PC-3 (cell line): ENCODE data around the gene GMDS. TPM values are rescaled to one million over a fixed set of nuclear protein-coding genes. Genes with fewer than 3 reads are reported as not detected.

Source experiments
- ATAC-seq: fragments of 200-7000 bp; cut with Tn5 transposase; 2 replicates; pipeline ENCODE4 v1.9.1; 2020; ENCODE audit warnings: mild to moderate bottlenecking, moderate library complexity
- BruUV-seq: library from RNA; stranded (reverse); fragments of 400-500 nt; replicated peaks from 2 replicates; lab custom pipeline; 2021; lab: Mats Ljungman, UMichigan
- CTCF ChIA-PET: fragments of 300-600 bp; sonication (Branson Sonifier 250); formaldehyde crosslinking; loops from one replicate; lab custom pipeline; 2022; ENCODE audit warnings: antibody characterized with exemption; lab: Charles Lee
- POLR2A ChIA-PET: fragments of 300-600 bp; sonication (Branson Sonifier 250); formaldehyde crosslinking; loops from one replicate; lab custom pipeline; 2022; ENCODE audit warnings: antibody characterized with exemption; ENCODE audit not compliant: unreplicated experiment; lab: Charles Lee
- DNase-seq: peaks from one replicate; pipeline ENCODE4 v3.0.0-alpha.2; 2015
- H2AFZ ChIP-seq: fragments of 300-600 bp; sonication (generic); 2 replicates; pipeline ENCODE4 v1.6.0; 2016; ENCODE audit warnings: antibody characterized with exemption, low read length
- H3F3A ChIP-seq: fragments of 300-600 bp; sonication (generic); one replicate; pipeline ENCODE4 v1.6.0; 2017; ENCODE audit warnings: antibody characterized with exemption, low read length, control low read depth, mild to moderate bottlenecking; ENCODE audit not compliant: unreplicated experiment
- H3K27ac ChIP-seq: fragments of 300-600 bp; sonication (generic); 2 replicates; pipeline ENCODE4 v1.5.1; 2016; ENCODE audit warnings: mild to moderate bottlenecking, low read length
- H3K27me3 ChIP-seq: fragments of 300-600 bp; sonication (generic); 2 replicates; pipeline ENCODE4 v1.6.1; 2016; ENCODE audit warnings: low read length, mixed read lengths
- H3K36me3 ChIP-seq: fragments of 300-600 bp; sonication (generic); 2 replicates; pipeline ENCODE4 v1.6.1; 2016; ENCODE audit warnings: low read depth, mixed run types, low read length, mixed read lengths
- H3K4me1 ChIP-seq: fragments of 300-600 bp; sonication (generic); 2 replicates; pipeline ENCODE4 v1.5.1; 2016; ENCODE audit warnings: low read length; ENCODE audit not compliant: insufficient read depth
- H3K4me2 ChIP-seq: fragments of 300-600 bp; sonication (generic); 2 replicates; pipeline ENCODE4 v1.6.0; 2016; ENCODE audit warnings: low read length
- H3K4me3 ChIP-seq: fragments of 300-600 bp; sonication (generic); 2 replicates; pipeline ENCODE4 v1.5.1; 2016; ENCODE audit warnings: mild to moderate bottlenecking, low read length, mixed read lengths
- H3K79me2 ChIP-seq: fragments of 300-600 bp; sonication (generic); 2 replicates; pipeline ENCODE4 v1.6.1; 2017; ENCODE audit warnings: low read length, mixed read lengths
- H3K9ac ChIP-seq: fragments of 300-600 bp; sonication (generic); 2 replicates; pipeline ENCODE4 v1.6.0; 2016; ENCODE audit warnings: mild to moderate bottlenecking, low read length
- H3K9me2 ChIP-seq: fragments of 300-600 bp; sonication (generic); replicated peaks from 2 replicates; pipeline ENCODE4 v1.6.1; 2016; ENCODE audit warnings: mixed run types, low read length, mixed read lengths
- H3K9me3 ChIP-seq: fragments of 300-600 bp; sonication (generic); 2 replicates; pipeline ENCODE4 v1.6.1; 2016; ENCODE audit warnings: low read length, mixed read lengths
- H4K20me1 ChIP-seq: fragments of 300-600 bp; sonication (generic); 2 replicates; pipeline ENCODE4 v1.6.1; 2016; ENCODE audit warnings: low read length, mixed read lengths
- CTCF ChIP-seq: fragments of 300-600 bp; sonication (generic); conservative IDR thresholded peaks from 2 replicates; pipeline ENCODE4 v1.5.1; 2017; ENCODE audit warnings: antibody characterized with exemption, low read depth, mild to moderate bottlenecking, low read length
- EZH2 ChIP-seq: fragments of 300-600 bp; sonication (generic); IDR thresholded peaks from one replicate; pipeline ENCODE4 v1.6.1; 2017; ENCODE audit warnings: antibody characterized with exemption, mild to moderate bottlenecking, low read length; ENCODE audit not compliant: unreplicated experiment
- EZH2phosphoT487 ChIP-seq: fragments of 300-600 bp; sonication (generic); IDR thresholded peaks from 2 replicates; pipeline ENCODE4 v1.6.1; 2018; ENCODE audit warnings: mild to moderate bottlenecking, antibody characterized with exemption, low read length, borderline replicate concordance
- intact Hi-C: fragments of 100-400 bp; cut with micrococcal nuclease; formaldehyde crosslinking; loops from 2 replicates; pipeline ENCODE4 v1.9.0; 2023
- total RNA-seq: library from RNA; depleted of rRNA; stranded (reverse); fragments of >200 nt; gene quantifications from 2 replicates; pipeline ENCODE4 v1.2.3, GENCODE V29; 2014

The GMDS gene
- total RNA-seq, 1 experiment from 2014 or later, result 18.3 TPM

DNA sequence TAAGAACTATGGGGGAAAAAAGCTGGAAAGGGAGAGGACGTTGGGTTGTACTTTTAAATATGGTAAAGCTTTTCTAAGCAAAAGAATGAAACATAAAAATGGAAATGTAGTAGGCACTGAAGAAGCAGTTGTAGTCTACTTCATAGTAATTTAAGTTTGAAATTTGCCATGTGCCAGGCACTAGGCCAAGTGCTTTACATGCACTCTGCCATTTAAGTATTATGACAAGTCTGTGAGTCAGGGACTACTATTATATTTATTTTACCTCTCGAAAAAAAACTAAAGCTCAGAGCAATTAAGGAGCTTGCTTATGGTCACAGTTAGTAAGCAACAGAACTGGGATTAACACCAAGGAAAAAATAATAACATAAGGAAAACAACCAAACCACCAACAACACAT, 257.8 kb downstream of the GMDS start:
- no peak overlapping the region for H2AFZ ChIP-seq
- H3K4me3 ChIP-seq, result no peak overlapping the region
- intact Hi-C loops, result no loop called here
- ChIA-PET CTCF (interaction anchor here (0.6 kb wide), 1 partner anchor 9 kb away, joined by 3 read pairs; no protein-coding TSS in a partner anchor), POLR2A (no interaction called here)
- H3K9me2 ChIP-seq, result no peaks in the 10 kb centered on the region
- TF ChIP-seq CTCF (no peak), EZH2phosphoT487 (no peak), EZH2 (no peak)
- no peaks in the 10 kb centered on the region for H3K27me3 ChIP-seq
- H3K36me3 ChIP-seq, result no peaks in the 10 kb centered on the region
- peak overlapping the region; percentile 38 for H3K27ac ChIP-seq
- no peaks in the 10 kb centered on the region for H3K79me2 ChIP-seq
- H3K4me2 ChIP-seq, result peak overlapping the region; percentile 40
- H3F3A ChIP-seq, result no peaks in the 10 kb centered on the region
- no peaks in the 10 kb centered on the region for H3K9me3 ChIP-seq
- DNase-seq (peak; percentile 90), ATAC-seq (peak; percentile 91)
- peaks cover 18% of the 10 kb centered on the region for H3K4me1 ChIP-seq
- BruUV-seq, result no TSS peak
- H4K20me1 ChIP-seq, result no peaks in the 10 kb centered on the region
- peak overlapping the region; percentile 26; the same call in 1 of the 2 replicates for H3K9ac ChIP-seq

- ChIA-PET CTCF (no interaction called here), POLR2A (no interaction called here)
- Histone ChIP-seq H3K27ac (no peak overlapping the region), H3K79me2 (0 out of 2 replicates have a peak, but pooled peaks cover under 1% of the 10 kb centered on the region), H2AFZ (no peak overlapping the region), H3K4me1 (peaks cover 18% of the 10 kb centered on the region), H3K9me3 (no peaks in the 10 kb centered on the region), H3K27me3 (no peaks in the 10 kb centered on the region), H4K20me1 (no peaks in the 10 kb centered on the region), H3K36me3 (0 out of 2 replicates have a peak, but pooled peaks cover under 1% of the 10 kb centered on the region), H3F3A (no peaks in the 10 kb centered on the region), H3K9ac (no peak overlapping the region), H3K4me3 (no peak overlapping the region), H3K4me2 (no peak overlapping the region), H3K9me2 (no peaks in the 10 kb centered on the region)
- DNase-seq (no peak), ATAC-seq (no peak)
- no peak for TF ChIP-seq CTCF
- no peak for TF ChIP-seq EZH2phosphoT487
- no peak for TF ChIP-seq EZH2
- no TSS peak for BruUV-seq
- intact Hi-C loops, result no loop called here
Observed at GRCh38 chr6:1986454-1987243, 258.8 kb downstream of the GMDS start.
